HCT116 (cell line): ENCODE data around the gene RFTN1.

ENCODE experiments used
- CTCF ChIP-seq, 3 experiments: fragments of 200-600 bp in 1 of 3; sonication (generic) in 1 of 3; IDR thresholded peaks in 2 of 3; conservative IDR thresholded peaks in 1 of 3; 2 replicates each; pipeline ENCODE4 v1.5.1; 2012 to 2017; ENCODE audit warnings: low read depth in 2 of 3, low read length in 2 of 3, antibody characterized with exemption in 1 of 3, borderline replicate concordance in 1 of 3, control low read depth in 1 of 3, mild to moderate bottlenecking in 1 of 3, mixed read lengths in 1 of 3, mixed run types in 1 of 3, moderate library complexity in 1 of 3; ENCODE audit not compliant: insufficient read depth in 1 of 3
- EZH2 ChIP-seq: fragments of 200-600 bp; sonication (generic); IDR thresholded peaks from 2 replicates; pipeline ENCODE4 v1.6.1; 2017; ENCODE audit warnings: antibody characterized with exemption, mixed run types
- FOSL1 ChIP-seq: IDR thresholded peaks from 2 replicates; pipeline ENCODE4 v1.6.1; 2012; ENCODE audit warnings: low read depth
- JUND ChIP-seq: IDR thresholded peaks from 2 replicates; pipeline ENCODE4 v1.6.1; 2012
- POLR2A ChIP-seq: IDR thresholded peaks from 2 replicates; pipeline ENCODE4 v1.7.0; 2011; ENCODE audit warnings: borderline replicate concordance; ENCODE audit not compliant: insufficient read depth, insufficient read length; ENCODE audit errors: extremely low read depth

GRCh38 chr3:16510620-16511319 lies 2.7 kb downstream of the RFTN1 start:
- TF ChIP-seq POLR2A (no peak), CTCF (IDR thresholded peaks at IDR 0.05 in 2 of 3, conservative IDR thresholded peaks at IDR 0.05 in 1 of 3; ENCODE audit: borderline replicate concordance in 1 of 3, insufficient read depth in 1 of 3, low read depth in 2 of 3, low read length in 2 of 3) (no peak), EZH2 (no peak), JUND (no peak), FOSL1 (no peak)
